HG02938 (cell line): Measurements from ENCODE around the gene OR2K2.
"Not testable (repeated sequence)": the region's sequence is repeated elsewhere in the genome, so short reads cannot be mapped to it uniquely, and the experiment has no call there.

Experiments used
- ATAC-seq: cut with Tn5 transposase; IDR thresholded peaks from one replicate; pipeline ENCODE4 v1.9.1; 2021; ENCODE audit warnings: mild to moderate bottlenecking, moderate library complexity; ENCODE audit not compliant: unreplicated experiment

The OR2K2 gene

GRCh38 chr9:111330124-111330523, at the start of gene OR2K2:
Gene OR2K2 (minus strand): TSS chr9:111330224. CDS start chr9:111328433, 1,791 bp downstream.
- ATAC-seq, result no peak

GRCh38 chr9:111375817-111376564, 46.0 kb upstream of the OR2K2 start:
- no peak for ATAC-seq

GRCh38 chr9:111375062-111375461, 45.0 kb upstream of the OR2K2 start:
- ATAC-seq, result no peak

- ATAC-seq, result no peak
Observed at GRCh38 chr9:111372297-111372696, 42.3 kb upstream of the OR2K2 start.

- no peak for ATAC-seq
Observed at GRCh38 chr9:111366978-111367377, 37.0 kb upstream of the OR2K2 start.

GRCh38 chr9:111362526-111362925, 32.5 kb upstream of the OR2K2 start:
- ATAC-seq, result no peak

- ATAC-seq, result no peak
Observed at GRCh38 chr9:111360881-111361280, 30.9 kb upstream of the OR2K2 start.

GRCh38 chr9:111356481-111357244, 26.6 kb upstream of the OR2K2 start:
- ATAC-seq, result no peak

- no peak for ATAC-seq
Observed at GRCh38 chr9:111352545-111352944, 22.5 kb upstream of the OR2K2 start.

GRCh38 chr9:111350556-111350955, 20.5 kb upstream of the OR2K2 start:
- no peak for ATAC-seq

GRCh38 chr9:111349766-111350165, 19.7 kb upstream of the OR2K2 start:
- ATAC-seq, result no peak

GRCh38 chr9:111348821-111349271, 18.8 kb upstream of the OR2K2 start:
- no peak for ATAC-seq

- ATAC-seq, result not testable (repeated sequence)
Observed at GRCh38 chr9:111334318-111334863, 4.4 kb upstream of the OR2K2 start.

GRCh38 chr9:111320631-111321030, 9.4 kb downstream of the OR2K2 start:
- ATAC-seq, result no peak

GRCh38 chr9:111316796-111317195, 13.2 kb downstream of the OR2K2 start:
- no peak for ATAC-seq

- no peak for ATAC-seq
Observed at GRCh38 chr9:111305914-111306313, 24.1 kb downstream of the OR2K2 start.

GRCh38 chr9:111304000-111304399, 26.0 kb downstream of the OR2K2 start:
- not testable (repeated sequence) for ATAC-seq

- no peak for ATAC-seq
Observed at GRCh38 chr9:111301195-111301594, 28.8 kb downstream of the OR2K2 start.

- no peak for ATAC-seq
Observed at GRCh38 chr9:111300140-111300735, 29.8 kb downstream of the OR2K2 start.

- ATAC-seq, result not testable (repeated sequence)
Observed at GRCh38 chr9:111299599-111299966, 30.4 kb downstream of the OR2K2 start.
